GM18951 (cell line): Measurements from ENCODE around the gene DLD.
"Not testable (repeated sequence)": the region's sequence is repeated elsewhere in the genome, so short reads cannot be mapped to it uniquely, and the experiment has no call there.

Experiments
- POLR2A ChIP-seq: IDR thresholded peaks from 4 replicates; pipeline ENCODE4 v1.6.1; 2011; ENCODE audit warnings: mild to moderate bottlenecking; ENCODE audit not compliant: insufficient read length, insufficient read depth; ENCODE audit errors: extremely low read depth
- in situ Hi-C: fragments of 300-500 bp; cut with MboI; formaldehyde crosslinking; loops from one replicate; pipeline ENCODE4 v1.12.0; 2022; ENCODE audit warnings: low sequenced_read_pairs, mixed read lengths, inconsistent platforms; ENCODE audit not compliant: unreplicated experiment

The DLD gene

DNA sequence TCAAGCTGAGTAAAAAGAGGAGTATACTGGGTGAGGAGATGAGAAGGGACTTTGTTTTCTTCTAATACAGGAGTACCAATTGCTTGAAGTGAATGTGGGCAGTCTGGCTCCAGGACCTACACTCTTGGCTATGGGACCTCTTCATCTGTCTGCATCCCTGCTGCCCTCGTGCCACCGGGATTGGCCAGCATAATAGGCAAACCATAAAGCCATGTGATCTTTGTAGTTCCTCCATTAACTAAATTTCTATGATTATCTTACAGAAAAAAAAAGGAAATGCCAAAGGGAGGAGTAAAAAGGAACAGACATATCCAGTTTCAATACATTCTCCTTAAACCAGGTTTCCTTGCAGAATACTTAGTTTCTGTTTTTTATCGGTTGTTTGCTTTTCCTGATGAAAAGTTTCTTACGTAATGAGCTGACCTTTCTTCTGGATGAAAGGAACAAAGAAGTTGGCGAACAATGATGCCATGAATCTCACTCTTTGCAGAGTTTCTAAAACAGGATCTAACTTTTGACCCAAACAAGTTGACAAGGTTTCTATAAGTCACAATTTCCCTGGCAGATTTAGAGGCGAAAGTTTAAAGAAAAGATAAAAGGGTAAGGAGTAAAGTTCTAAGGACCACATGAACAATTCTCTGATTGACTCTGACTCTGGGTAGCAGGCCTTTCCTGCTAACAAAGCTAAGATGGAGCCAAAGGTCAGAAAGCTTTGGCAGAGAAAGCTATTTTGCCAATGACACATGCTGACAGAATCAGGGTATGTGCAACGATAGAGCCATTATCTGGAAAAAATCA lies 57.9 kb downstream of the DLD start:
- TF ChIP-seq POLR2A, result no peak
- in situ Hi-C loops, result no loop called here

DNA sequence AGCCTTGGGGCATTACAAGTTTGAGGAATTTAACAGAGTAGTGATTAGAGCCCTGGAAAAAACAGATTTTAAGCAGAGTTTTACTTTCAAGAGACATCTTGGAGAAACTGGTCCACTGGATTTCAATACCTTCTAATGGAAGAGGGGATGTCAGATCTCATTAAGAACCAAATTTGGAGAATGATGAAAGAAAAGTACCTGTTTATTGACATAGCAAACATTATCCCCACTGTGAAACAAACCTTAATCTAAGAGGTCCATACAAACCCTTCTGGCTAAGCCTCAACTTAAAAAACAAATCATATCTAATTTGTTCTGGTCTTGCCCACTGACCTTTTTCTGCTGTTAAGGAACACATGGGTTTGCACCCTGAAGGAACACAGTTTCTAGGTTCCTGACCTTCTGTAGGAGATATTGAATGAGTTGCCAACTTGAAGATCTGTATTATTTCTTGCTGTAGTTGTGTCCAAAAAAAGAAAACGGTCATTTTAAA lies 58.5 kb downstream of the DLD start:
- in situ Hi-C loops, result no loop called here
- TF ChIP-seq POLR2A, result no peak

GRCh38 chr7:107951172-107951787 lies 60.3 kb downstream of the DLD start:
- in situ Hi-C loops, result no loop called here
- TF ChIP-seq POLR2A, result no peak

DNA sequence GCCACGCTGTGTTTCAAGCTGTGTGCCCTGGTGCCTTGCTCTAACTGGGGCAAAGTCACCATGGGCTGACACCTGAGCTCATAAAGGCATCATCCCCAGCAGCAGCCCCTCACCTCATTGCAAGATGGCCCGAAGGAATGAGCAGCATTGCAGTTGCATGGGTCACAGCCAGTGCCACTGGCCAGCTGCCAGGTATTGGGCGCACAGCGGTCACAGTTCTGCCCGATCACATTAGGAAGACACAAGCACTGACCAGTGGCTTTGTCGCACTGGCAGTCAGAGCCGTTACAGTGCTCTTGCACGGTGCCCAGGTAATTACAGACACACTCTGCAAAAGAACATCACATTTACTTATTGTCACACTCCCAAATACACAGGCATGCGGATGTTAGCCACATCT lies 60.9 kb downstream of the DLD start:
- no peak for TF ChIP-seq POLR2A
- in situ Hi-C loops, result no loop called here

DNA sequence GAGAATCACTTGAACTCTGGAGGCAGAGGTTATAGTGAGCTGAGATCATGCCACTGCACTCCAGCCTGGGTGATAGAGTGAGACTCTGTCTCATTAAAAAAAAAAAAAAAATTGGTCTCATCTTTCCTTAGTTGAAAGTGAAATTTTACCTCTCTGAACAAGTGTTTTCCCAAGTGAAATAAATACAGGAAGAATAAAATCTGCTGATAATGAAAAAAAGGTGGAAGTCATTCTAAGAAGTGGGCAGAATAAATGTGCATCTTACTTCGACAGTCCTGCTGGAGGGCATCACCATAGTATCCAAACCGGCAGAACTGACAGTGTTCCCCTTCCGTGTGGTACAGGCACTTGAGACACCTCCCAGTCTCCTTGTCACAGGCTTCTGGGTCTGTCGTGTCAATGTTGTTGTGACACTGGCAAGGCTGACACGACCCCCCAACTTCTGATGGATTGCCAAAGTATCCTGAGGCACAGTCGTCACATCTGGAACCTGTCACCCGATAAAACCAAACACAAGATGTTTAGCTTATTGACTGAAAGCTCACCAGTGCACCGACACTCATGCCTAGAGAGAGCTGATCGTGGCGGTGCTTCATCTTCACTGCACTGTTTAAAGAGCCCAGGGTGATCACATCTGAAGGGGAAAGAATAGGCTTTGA lies 62.4 kb downstream of the DLD start:
- in situ Hi-C loops, result no loop called here
- no peak for TF ChIP-seq POLR2A

GRCh38 chr7:107953924-107954303 lies 62.9 kb downstream of the DLD start:
- in situ Hi-C loops, result no loop called here
- TF ChIP-seq POLR2A, result no peak

GRCh38 chr7:107955394-107955793 lies 64.4 kb downstream of the DLD start:
- in situ Hi-C loops, result no loop called here
- TF ChIP-seq POLR2A, result no peak

DNA sequence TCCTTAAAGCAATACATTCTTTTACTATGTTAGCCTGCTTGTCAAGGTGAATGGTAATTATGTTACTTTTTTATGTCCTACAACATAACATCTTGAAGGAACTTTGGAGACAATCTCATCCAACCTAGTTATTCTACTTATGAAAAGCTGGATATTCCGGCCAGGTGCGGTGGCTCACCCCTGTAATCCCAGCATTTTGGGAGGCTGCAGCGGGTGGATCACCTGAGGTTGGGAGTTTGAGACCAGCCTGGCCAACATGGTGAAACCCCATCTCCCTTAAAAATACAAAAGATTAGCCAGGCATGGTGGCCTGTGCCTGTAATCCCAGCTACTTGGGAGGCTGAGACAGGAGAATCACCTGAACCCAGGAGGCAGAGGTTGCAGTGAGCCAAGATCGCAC lies 66.0 kb downstream of the DLD start:
- in situ Hi-C loops, result not testable (repeated sequence)

DNA sequence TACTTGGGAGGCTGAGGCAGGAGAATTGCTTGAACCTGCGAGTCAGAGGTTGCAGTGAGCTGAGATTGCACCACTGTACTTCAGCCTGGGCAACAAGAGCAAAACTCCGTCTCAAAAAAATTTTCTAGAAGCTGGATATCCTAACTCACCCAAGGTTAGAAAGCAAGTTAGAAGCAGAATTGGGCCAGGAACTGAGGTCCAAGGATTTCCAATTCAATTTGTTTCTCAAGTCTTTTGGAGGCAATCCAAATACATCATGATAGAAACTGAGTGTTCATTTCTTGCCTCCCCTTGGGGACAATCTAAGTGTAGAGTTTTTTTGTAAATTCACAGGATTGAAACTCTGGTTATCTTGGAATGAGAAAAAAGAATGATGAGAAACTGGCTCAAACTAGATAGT lies 66.5 kb downstream of the DLD start:
- in situ Hi-C loops, result no loop called here
- TF ChIP-seq POLR2A, result no peak

DNA sequence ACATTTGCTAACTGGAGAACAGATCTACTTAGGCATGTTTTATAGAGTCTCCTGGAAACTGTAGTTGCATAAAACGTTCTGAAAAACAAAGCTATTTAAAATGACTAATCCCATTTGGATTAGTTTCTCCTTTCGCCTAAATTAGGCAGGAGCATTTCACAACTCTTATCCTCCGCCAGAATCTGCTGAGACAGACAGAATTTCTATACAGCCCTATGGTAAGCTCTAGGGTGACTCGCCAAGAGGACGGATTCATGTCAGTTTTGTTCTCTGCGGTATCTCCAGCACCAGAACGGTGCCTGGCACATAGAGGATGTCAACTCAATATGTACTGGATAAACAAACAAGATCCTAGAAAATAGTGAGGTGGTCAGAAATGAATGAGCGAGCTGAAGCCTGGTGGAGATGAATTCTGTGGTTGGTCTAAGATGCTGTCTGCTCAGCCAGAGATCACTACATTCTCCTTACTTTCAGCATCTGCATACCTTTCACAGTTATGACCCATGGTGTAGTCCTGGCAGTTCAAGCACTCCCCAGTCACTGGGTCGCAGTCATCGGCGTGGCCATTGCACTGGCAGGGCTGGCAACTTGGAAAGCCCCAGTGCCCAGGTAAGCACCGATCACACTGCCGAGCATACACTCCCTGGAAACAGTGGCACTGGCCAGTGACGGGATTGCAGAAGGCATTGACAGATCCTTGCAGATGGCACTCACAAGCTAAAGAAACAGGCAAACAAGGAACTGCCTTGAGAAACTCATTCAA lies 68.0 kb downstream of the DLD start:
- no peak for TF ChIP-seq POLR2A
- in situ Hi-C loops, result no loop called here

DNA sequence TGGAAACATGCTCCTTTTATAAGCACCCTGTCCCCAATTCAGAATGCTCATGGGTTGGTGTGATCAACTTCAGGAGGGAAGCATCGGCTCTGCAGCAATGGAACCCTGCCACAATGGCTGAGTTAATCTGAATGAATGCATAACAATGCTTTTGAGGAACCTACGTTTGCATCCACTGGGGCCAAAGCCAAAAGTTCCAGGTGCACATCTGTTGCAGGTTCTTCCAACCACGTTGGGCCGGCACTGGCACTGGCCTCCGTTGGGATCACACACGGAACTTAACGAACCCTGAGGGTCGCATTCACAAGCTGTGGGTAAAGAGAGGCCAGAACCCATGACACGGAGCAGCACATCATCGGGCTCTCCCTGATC lies 68.5 kb downstream of the DLD start:
- in situ Hi-C loops, result no loop called here
- no peak for TF ChIP-seq POLR2A

GRCh38 chr7:107960272-107960671 lies 69.3 kb downstream of the DLD start:
- TF ChIP-seq POLR2A, result no peak
- in situ Hi-C loops, result no loop called here

- in situ Hi-C loops, result no loop called here
- no peak for TF ChIP-seq POLR2A
These were observed 70.4 kb downstream of the DLD start for GRCh38 chr7:107961405-107961804.
